ENCODE data around the gene RIMS1. TPM values are rescaled to one million over a fixed set of nuclear protein-coding genes. Genes with fewer than 3 reads are reported as not detected.

Gene RIMS1, protein sequence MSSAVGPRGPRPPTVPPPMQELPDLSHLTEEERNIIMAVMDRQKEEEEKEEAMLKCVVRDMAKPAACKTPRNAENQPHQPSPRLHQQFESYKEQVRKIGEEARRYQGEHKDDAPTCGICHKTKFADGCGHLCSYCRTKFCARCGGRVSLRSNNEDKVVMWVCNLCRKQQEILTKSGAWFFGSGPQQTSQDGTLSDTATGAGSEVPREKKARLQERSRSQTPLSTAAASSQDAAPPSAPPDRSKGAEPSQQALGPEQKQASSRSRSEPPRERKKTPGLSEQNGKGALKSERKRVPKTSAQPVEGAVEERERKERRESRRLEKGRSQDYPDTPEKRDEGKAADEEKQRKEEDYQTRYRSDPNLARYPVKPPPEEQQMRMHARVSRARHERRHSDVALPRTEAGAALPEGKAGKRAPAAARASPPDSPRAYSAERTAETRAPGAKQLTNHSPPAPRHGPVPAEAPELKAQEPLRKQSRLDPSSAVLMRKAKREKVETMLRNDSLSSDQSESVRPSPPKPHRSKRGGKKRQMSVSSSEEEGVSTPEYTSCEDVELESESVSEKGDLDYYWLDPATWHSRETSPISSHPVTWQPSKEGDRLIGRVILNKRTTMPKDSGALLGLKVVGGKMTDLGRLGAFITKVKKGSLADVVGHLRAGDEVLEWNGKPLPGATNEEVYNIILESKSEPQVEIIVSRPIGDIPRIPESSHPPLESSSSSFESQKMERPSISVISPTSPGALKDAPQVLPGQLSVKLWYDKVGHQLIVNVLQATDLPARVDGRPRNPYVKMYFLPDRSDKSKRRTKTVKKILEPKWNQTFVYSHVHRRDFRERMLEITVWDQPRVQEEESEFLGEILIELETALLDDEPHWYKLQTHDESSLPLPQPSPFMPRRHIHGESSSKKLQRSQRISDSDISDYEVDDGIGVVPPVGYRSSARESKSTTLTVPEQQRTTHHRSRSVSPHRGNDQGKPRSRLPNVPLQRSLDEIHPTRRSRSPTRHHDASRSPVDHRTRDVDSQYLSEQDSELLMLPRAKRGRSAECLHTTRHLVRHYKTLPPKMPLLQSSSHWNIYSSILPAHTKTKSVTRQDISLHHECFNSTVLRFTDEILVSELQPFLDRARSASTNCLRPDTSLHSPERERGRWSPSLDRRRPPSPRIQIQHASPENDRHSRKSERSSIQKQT (N-terminal part only)
- 0.21 TPM in 1 of 2 replicates, not detected in the other for total RNA-seq

DNA sequence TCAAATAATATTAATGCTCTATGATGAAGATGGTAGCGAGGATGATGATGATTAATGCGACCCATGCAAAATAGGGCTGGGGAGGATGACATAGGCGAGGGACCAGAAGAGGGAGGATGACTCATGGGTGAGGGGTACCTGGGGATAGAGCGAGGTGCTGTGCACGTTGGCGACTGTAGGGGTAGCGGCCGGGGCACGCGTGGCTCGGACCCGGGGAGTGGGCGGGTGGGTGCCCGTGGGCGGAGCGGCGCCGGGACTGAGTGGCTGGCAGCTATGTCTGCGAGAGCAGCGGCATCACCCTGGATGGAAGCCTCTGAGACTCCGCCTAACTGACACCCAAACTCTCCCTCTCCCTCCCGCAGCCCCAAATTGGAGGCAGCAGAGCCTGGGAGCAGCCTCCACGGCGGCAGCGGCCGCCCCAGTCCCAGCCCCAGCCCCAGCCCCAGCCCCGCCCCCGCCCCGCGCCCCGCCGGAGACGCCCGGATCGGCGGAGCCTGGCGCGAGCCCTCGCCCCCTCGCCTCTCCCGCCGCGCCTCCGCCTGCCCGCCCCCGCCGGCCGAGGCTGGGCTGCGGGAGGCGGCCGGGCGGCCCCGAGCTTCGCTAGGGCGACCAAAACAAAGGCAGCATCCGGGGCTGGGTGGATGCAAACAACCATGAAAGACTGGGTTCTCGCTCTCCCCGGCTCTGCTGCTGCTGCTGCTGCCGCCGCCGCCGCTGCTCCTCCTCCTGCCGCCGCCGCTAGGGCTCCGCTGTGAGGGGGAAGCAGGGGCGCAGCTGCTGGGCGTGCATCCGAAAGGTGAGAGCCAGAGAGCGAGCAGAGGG, at the start of gene RIMS1:
Gene RIMS1 (plus strand): TSS at position 367 of the 822 bp plus-strand sequence. CDS start 474 bp downstream, outside the sequence.

